ENCODE data around the gene OGFOD3. TPM values are rescaled to one million over a fixed set of nuclear protein-coding genes. Genes with fewer than 3 reads are reported as not detected.

Gene OGFOD3
- total RNA-seq, 4 donors from 2014 or later, result 13.0 to 28.7 (median 23.2) TPM

DNA sequence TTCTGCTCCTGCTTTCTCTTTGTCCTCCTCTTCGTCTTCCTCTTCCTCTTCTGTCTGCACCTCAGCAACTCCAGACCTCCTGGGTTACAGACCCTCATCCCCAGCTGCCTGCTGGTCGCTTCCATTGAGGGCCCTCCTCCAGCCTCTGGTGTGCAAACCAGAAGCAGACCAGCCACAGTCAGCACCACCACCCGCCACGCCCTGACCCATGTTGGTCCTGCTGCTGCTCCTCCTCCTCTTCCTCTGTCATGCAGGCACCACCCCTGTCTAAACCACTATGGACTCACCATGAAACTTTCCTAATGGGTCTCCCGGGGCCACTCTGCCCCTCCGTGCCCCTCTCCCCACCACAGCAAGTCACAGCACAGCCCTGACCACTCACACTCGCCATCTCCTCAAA, 11.4 kb upstream of the OGFOD3 start:
- WGBS, 2 donors, result 78 to 80% methylated on average over 7 of the region's 7 CpGs
- intact Hi-C loops (cut with DNase I; ENCODE audit: low total_unique reads), result no loop called here
- no peak for TF ChIP-seq POLR2A (IDR thresholded peaks at IDR 0.05)
- TF ChIP-seq, protein P1, sequence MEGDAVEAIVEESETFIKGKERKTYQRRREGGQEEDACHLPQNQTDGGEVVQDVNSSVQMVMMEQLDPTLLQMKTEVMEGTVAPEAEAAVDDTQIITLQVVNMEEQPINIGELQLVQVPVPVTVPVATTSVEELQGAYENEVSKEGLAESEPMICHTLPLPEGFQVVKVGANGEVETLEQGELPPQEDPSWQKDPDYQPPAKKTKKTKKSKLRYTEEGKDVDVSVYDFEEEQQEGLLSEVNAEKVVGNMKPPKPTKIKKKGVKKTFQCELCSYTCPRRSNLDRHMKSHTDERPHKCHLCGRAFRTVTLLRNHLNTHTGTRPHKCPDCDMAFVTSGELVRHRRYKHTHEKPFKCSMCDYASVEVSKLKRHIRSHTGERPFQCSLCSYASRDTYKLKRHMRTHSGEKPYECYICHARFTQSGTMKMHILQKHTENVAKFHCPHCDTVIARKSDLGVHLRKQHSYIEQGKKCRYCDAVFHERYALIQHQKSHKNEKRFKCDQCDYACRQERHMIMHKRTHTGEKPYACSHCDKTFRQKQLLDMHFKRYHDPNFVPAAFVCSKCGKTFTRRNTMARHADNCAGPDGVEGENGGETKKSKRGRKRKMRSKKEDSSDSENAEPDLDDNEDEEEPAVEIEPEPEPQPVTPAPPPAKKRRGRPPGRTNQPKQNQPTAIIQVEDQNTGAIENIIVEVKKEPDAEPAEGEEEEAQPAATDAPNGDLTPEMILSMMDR (IDR thresholded peaks at IDR 0.05), result no peak
- no peak for DNase-seq (ENCODE audit: low spot score in 2 of 2)
- no peak overlapping the region for H3K4me3 ChIP-seq (ENCODE audit: low read depth, poor library complexity, severe bottlenecking)

DNA sequence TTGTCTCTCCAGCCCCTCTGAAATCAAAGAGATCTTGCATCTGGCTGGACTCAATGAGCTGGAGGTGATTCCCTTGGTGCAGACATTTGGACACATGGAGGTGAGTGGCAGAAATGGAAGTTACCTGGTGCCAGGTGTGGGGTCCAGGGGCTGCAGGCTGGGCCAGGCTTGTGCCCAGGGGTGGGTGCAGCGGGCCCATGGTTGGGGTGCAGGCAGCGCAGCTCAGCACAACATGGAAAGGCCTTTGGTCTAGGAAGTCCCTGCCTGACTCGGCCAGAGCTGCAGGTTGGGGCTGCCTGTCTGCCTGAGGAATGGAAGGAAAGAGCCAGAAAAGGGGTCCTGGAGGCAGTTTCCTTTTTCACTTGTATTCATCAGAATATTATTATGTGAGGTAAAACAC, 10.2 kb upstream of the OGFOD3 start:
- 95 to 97% methylated on average over 3 of the region's 3 CpGs for whole genome bisulfite sequencing, 2 donors
- DNase-seq (ENCODE audit: low spot score in 2 of 2), result no peak
- no peak for TF ChIP-seq POLR2A (IDR thresholded peaks at IDR 0.05)
- TF ChIP-seq, protein P1 (IDR thresholded peaks at IDR 0.05), result no peak
- intact Hi-C loops (cut with DNase I; ENCODE audit: low total_unique reads), result no loop called here
- no peak overlapping the region for H3K4me3 ChIP-seq (ENCODE audit: low read depth, poor library complexity, severe bottlenecking)

GRCh38 chr17:82424863-82425159, 6.4 kb upstream of the OGFOD3 start:
- no peak for TF ChIP-seq POLR2A (IDR thresholded peaks at IDR 0.05)
- TF ChIP-seq, protein P1 (IDR thresholded peaks at IDR 0.05), result no peak
- no peak for DNase-seq (ENCODE audit: low spot score in 2 of 2)
- 83 to 88% methylated on average over 2 of the region's 2 CpGs for WGBS, 2 donors
- H3K4me3 ChIP-seq (ENCODE audit: low read depth, poor library complexity, severe bottlenecking), result no peak overlapping the region
- intact Hi-C loops (cut with DNase I; ENCODE audit: low total_unique reads), result no loop called here

DNA sequence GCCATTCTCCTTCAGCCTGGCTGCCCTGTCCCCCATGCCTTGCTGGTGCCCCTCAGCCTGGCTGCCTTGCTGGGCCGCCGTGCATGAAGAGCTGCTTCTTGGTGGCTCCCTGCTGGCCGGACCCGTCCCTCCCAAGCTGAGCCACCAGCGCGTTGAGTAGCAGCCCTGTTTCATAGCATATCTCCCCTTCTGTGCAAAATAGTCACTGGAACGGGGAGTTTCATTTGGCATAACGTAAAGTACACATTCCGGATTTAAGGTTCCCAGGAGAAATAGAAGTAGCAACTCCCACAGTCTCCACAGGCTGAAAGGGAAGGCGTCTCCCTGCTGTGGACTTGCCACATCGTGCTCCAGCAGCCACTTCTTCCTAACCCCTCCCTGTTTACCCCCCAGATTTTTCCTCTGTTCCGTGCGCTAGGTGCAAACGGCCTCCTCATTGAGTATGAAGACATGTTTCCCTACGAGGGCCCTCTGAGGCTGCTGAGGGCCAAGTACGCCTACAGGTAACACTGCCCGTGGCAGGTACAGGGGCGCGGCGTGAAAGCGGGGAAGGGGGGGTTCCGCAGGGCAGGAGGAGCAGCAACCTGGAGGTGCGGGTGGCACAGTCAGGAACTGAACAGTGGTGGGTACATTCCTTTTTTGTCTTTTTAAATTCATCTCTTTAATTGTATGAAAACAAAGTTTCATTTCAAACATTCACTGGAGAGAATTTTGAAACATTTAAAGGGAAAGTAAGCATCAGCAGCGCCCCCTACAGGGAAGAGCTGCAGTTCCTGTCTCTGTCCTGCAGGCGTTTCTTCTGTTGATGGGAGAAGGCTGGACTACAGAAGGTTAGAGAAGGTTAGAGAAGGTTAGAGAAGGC, 5.8 kb upstream of the OGFOD3 start:
- WGBS, 2 donors, result 66 to 70% methylated on average over 25 of the region's 25 CpGs
- intact Hi-C loops (cut with DNase I; ENCODE audit: low total_unique reads), result no loop called here
- no peak overlapping the region for H3K4me3 ChIP-seq (ENCODE audit: low read depth, poor library complexity, severe bottlenecking)
- no peak for TF ChIP-seq POLR2A (IDR thresholded peaks at IDR 0.05)
- TF ChIP-seq, protein P1 (IDR thresholded peaks at IDR 0.05), result no peak
- no peak for DNase-seq (ENCODE audit: low spot score in 2 of 2)

- 76 to 81% methylated on average over 2 of the region's 2 CpGs for WGBS, 2 donors
- intact Hi-C loops (cut with DNase I; ENCODE audit: low total_unique reads), result no loop called here
- no peak overlapping the region for H3K4me3 ChIP-seq (ENCODE audit: low read depth, poor library complexity, severe bottlenecking)
- TF ChIP-seq POLR2A (IDR thresholded peaks at IDR 0.05), result no peak
- TF ChIP-seq, protein P1 (IDR thresholded peaks at IDR 0.05), result no peak
- no peak for DNase-seq (ENCODE audit: low spot score in 2 of 2)
Measured at GRCh38 chr17:82419540-82419939, 1.2 kb upstream of the OGFOD3 start.

DNA sequence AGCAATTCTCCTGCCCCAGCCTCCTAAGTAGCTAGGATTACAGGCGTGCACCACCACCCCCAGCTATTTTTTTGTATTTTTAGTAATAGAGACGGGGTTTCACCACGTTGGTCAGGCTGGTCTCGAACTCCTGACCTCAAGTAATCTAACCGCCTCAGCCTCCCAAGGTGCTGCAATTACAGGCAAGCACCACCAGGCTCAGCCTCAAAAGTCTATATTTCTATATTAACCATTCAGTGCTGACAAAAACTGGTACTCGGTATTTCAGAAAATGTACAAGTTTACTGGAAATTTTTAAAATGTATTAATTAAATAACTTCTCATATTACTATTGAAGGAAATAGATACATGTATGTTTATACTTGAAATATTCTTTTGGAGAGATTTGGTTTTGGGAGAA, 1.6 kb downstream of the OGFOD3 start:
- no peak for TF ChIP-seq POLR2A (IDR thresholded peaks at IDR 0.05)
- TF ChIP-seq, protein P1 (IDR thresholded peaks at IDR 0.05), result no peak
- 87 to 89% methylated on average over 6 of the region's 6 CpGs for WGBS, 2 donors
- intact Hi-C loops (cut with DNase I; ENCODE audit: low total_unique reads), result no loop called here

More for the DNA sequence above, 1.6 kb downstream of the OGFOD3 start:
- no peak overlapping the region for H3K4me3 ChIP-seq (ENCODE audit: low read depth, poor library complexity, severe bottlenecking)
- DNase-seq (ENCODE audit: low spot score in 2 of 2), result no peak
